Endometrial microvascular endothelial cells (primary cell): Measurements from ENCODE around the gene PIGT. TPM values are rescaled to one million over a fixed set of nuclear protein-coding genes. Genes with fewer than 3 reads are reported as not detected.

Experiments used
- total RNA-seq: library from RNA; depleted of rRNA; stranded (reverse); fragments of >200 nt; gene quantifications from one replicate; pipeline ENCODE4 v1.2.3, GENCODE V29; 2015; ENCODE audit errors: inconsistent ontology term

The PIGT gene
- total RNA-seq, 1 donor from 2014 or later: 84.6 TPM

Other genes with a start within 250 kb of the PIGT start
- gene PI3, start 241.2 kb upstream of the PIGT start, total RNA-seq: not detected
- not detected for gene SEMG1, start 209.1 kb upstream of the PIGT start, total RNA-seq
- not detected for gene SEMG2, start 194.8 kb upstream of the PIGT start, total RNA-seq
- not detected for gene SLPI, start 161.6 kb upstream of the PIGT start, total RNA-seq
- gene RBPJL, start 109.3 kb upstream of the PIGT start, total RNA-seq: not detected
- gene MATN4, start 107.8 kb upstream of the PIGT start, total RNA-seq: not detected
- gene SDC4, start 67.7 kb upstream of the PIGT start, total RNA-seq: 43.6 TPM
- gene SYS1, start 53.0 kb upstream of the PIGT start, total RNA-seq: 35.1 TPM
- not detected for gene TP53TG5, start 37.8 kb upstream of the PIGT start, total RNA-seq
- gene DBNDD2, start 7.9 kb upstream of the PIGT start, total RNA-seq: 13.8 TPM
- not detected for gene WFDC2, start 53.6 kb downstream of the PIGT start, total RNA-seq
- not detected for gene SPINT3, start 99.5 kb downstream of the PIGT start, total RNA-seq
- not detected for gene WFDC6, start 123.3 kb downstream of the PIGT start, total RNA-seq
- gene EPPIN, start 131.3 kb downstream of the PIGT start, total RNA-seq: not detected
- gene WFDC8, start 163.1 kb downstream of the PIGT start, total RNA-seq: not detected
- gene WFDC10A, start 213.6 kb downstream of the PIGT start, total RNA-seq: not detected
- not detected for gene WFDC9, start 215.1 kb downstream of the PIGT start, total RNA-seq